GM12872 (cell line): Measurements from ENCODE around the gene STRN.

Experiments used
- TF ChIP-seq, protein P1 (sequence below): IDR thresholded peaks from 3 replicates; pipeline ENCODE4 v1.5.1; 2011; ENCODE audit warnings: low read depth, mild to moderate bottlenecking, low read length, moderate library complexity; ENCODE audit not compliant: insufficient read depth

Gene STRN

DNA sequence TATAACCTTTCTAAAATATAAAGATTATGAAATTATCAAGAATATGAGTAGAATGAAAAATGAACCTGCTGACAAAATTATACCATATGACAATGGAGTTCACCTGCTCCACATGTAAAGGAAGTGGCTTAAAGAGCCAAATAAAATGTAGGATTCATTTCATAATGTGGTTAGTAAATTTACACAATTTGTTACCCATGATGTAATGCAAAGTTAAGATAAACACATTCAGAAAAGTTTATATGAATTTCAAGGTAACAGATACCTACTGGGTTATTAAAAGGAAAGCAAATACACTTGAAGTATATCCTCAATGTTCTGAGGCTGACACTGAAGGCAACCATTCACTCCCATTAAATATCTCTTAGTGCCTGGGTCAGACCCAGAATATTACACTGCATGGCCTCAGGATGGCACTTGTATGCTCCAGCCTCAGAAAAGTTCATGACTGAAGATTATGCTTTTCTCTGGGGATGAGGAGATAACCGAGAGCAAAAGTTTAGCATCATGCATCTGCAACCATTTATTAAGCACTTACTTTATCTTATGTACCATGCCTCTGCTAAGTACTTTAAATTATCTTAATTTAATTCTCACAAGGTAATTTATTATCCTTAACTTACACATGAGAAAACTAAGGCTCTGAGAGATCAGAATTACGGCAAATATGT, 6.2 kb downstream of the STRN start:
- TF ChIP-seq, protein P1, sequence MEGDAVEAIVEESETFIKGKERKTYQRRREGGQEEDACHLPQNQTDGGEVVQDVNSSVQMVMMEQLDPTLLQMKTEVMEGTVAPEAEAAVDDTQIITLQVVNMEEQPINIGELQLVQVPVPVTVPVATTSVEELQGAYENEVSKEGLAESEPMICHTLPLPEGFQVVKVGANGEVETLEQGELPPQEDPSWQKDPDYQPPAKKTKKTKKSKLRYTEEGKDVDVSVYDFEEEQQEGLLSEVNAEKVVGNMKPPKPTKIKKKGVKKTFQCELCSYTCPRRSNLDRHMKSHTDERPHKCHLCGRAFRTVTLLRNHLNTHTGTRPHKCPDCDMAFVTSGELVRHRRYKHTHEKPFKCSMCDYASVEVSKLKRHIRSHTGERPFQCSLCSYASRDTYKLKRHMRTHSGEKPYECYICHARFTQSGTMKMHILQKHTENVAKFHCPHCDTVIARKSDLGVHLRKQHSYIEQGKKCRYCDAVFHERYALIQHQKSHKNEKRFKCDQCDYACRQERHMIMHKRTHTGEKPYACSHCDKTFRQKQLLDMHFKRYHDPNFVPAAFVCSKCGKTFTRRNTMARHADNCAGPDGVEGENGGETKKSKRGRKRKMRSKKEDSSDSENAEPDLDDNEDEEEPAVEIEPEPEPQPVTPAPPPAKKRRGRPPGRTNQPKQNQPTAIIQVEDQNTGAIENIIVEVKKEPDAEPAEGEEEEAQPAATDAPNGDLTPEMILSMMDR = no peak

DNA sequence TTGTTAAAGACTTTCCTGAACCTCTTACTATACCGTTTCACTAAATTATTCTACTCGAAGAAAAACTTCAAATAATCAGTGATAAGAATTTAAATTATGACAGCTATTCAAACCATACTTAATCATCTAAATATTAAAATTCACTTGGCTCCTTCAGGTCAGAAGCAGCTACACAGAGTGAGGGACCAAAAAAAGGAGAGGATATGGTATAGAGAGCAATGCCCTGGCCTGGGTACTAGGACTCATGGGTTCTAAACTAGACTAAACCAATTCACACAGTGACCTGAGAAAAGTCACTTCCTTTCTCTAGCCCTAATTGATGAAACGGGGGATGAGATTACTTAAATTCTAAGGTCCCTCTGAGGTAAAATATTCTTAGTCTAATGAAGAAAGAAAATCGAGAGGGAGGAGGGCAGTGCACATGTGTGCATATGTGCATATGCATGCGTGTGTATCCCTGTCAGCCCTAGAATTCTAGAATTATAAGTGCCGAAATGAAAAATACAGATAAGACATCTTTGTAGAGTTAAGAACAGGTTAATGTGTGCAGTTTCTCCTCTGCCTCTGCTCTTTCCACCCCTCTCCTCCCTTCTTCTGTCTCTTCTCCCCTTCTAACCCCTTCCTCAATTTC, 11.2 kb downstream of the STRN start:
- TF ChIP-seq, protein P1 = no peak

DNA sequence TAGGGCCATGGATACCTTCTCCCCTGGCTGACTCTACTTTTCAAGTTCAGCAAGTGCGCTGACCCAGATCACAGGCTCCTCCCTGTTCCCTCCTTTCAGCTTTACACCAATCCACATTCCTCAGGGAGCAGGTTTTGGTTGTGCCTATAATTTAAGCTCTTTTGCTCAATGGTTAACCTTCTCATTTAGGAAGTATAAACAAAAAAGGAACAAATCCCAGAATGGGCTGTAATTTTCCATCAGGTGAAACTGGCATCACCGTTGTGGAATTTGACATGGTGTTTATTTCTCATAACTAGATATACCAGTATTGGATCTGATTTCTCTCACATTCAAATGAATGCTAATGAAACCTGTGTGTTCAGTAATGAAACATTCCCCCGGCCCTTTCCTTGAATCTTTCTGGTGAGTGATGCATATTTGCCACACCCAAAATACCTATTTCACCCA, 13.6 kb downstream of the STRN start:
- TF ChIP-seq, protein P1 = no peak

DNA sequence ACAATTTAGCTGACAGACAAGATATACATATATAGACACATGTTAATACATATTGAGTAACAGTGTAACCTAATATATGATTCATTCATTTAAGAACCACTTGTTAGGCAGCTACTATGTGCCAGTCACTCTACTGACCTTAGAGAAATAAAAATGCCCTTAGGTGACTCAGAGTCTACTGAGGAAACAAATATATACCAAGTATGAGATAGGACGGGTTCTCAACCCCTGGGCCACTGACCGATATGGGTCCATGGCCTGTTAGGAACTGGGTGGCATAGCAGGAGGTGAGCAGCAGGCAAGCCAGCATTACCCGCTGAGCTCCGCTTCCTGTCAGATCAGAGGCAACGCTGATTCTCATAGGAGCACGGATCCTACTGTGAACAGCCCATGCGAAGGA, 14.8 kb downstream of the STRN start:
- TF ChIP-seq, protein P1 = no peak

DNA sequence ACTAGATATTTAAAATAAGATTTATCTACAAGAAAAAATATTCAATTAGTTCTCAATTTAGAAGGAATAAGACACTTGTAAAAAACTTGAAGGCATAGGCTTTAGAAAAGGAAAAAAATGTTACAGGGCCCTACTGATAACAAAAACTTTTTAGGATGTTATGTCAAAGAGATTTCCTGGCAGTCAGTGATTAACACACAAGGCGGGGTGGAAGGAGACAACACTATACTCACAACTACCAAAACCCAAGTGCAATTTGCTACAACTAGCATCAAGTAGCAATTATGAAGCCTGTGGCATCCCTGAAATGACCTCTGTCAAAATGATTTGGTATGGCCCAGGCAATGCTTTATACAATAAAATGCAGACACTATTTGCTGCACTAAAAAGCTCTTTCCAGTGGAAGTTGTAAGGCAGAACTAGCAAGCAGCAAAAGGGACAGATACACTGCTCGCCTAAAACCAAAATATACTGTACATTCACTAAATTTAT, 15.3 kb downstream of the STRN start:
- TF ChIP-seq, protein P1 = no peak

DNA sequence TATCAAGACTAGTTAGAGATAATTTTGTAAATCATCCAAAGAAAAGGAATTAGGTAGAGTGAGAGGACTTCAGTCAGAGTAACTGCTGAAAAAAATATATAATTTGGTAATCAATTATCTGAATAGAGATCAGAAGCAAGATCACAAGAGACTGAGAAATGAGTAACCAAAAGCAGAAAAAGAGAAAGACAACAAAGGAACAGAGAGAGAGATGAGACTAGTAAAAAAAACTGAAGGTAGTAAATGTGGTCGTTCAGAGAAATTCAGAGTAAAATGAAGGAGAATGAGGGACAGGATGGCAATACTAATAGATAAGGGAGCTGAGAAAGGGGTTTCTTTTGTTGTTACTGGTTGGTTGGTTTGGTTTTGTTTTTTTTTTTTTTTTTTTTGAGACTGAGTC, 16.5 kb downstream of the STRN start:
- TF ChIP-seq, protein P1 = no peak

DNA sequence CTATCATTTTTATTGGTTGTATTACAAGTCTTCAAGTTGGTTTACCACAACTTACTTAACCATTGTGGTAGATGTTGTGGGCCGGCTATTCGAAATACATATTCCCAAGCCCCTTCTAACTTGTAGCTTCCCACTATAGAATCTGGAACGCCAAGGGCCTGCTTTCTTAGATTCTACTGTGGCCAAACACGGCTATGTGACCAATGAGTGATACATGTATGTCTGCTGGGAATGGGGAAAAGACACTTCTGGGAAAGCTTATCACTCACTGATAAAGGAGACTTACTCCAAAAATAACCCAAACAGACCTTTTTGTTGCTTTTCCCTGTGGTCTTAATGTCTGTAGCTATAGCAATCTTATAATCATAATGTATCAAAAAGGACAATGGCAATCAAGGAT, 24.5 kb downstream of the STRN start:
- TF ChIP-seq, protein P1 = no peak
